A549 (cell line): ENCODE measurements around the gene CTBP1. TPM values are rescaled to one million over a fixed set of nuclear protein-coding genes. Genes with fewer than 3 reads are reported as not detected.

Experiments
- ATAC-seq, 2 experiments: fragments of 200-7000 bp in 1 of 2; fragments of >200 bp in 1 of 2; cut with Nextera tagmentation in 1 of 2; cut with Tn5 transposase in 1 of 2; 3 replicates each; pipeline versions ENCODE4 v1.8.0 to v1.9.1; 2018 to 2020; ENCODE audit warnings: mild to moderate bottlenecking in 1 of 2, moderate library complexity in 1 of 2
- CTCF ChIA-PET: fragments of 300-600 bp; sonication (Branson Sonifier 250); formaldehyde crosslinking; extraction: SDS; loops from one replicate; lab custom pipeline; 2021; ENCODE audit warnings: antibody characterized with exemption, inconsistent platforms; lab: Yijun Ruan, JAX
- POLR2A ChIA-PET: fragments of 350-600 bp; formaldehyde crosslinking; extraction: SDS; loops from one replicate; lab custom pipeline; 2021; ENCODE audit warnings: antibody characterized with exemption, inconsistent platforms; lab: Yijun Ruan, JAX
- DNase-seq, 2 experiments: peaks; one replicate each; pipeline versions ENCODE4 v3.0.0 to v3.0.0-alpha.2; 2011 to 2016; ENCODE audit warnings: low read depth in 1 of 2, low spot score in 1 of 2
- FAIRE-seq: peaks from 2 replicates; lab custom pipeline; 2011; peaks lifted over from hg19 to GRCh38; lab: Jason Lieb, UNC
- H3K27ac ChIP-seq, 2 experiments: fragments of >200 bp; sonication (Bioruptor Twin); formaldehyde crosslinking; 3 replicates each; pipeline ENCODE4 v1.5.1; 2016 to 2017
- H3K4me1 ChIP-seq: fragments of >200 bp; sonication (Bioruptor Twin); formaldehyde crosslinking; 3 replicates; pipeline ENCODE4 v1.6.1; 2016
- H3K4me2 ChIP-seq: fragments of >200 bp; sonication (Bioruptor Twin); formaldehyde crosslinking; 3 replicates; pipeline ENCODE4 v1.6.1; 2016
- H3K4me3 ChIP-seq: fragments of >200 bp; sonication (Bioruptor Twin); formaldehyde crosslinking; 3 replicates; pipeline ENCODE4 v1.5.1; 2016
- H3K9me3 ChIP-seq: fragments of >200 bp; sonication (Bioruptor Twin); formaldehyde crosslinking; 3 replicates; pipeline ENCODE4 v1.6.1; 2016
- BHLHE40 ChIP-seq: IDR thresholded peaks from 2 replicates; pipeline ENCODE4 v1.6.1; 2012; ENCODE audit warnings: low read depth, low read length, inconsistent platforms
- CBX2 ChIP-seq: fragments of 200-600 bp; sonication (generic); IDR thresholded peaks from 2 replicates; pipeline ENCODE4 v1.6.1; 2016; ENCODE audit warnings: low read depth, mild to moderate bottlenecking, borderline replicate concordance
- CBX8 ChIP-seq: fragments of 200-600 bp; sonication (generic); IDR thresholded peaks from 2 replicates; pipeline ENCODE4 v1.6.1; 2016
- CHD2 ChIP-seq: fragments of 150-350 bp; IDR thresholded peaks from 2 replicates; pipeline ENCODE4 v1.6.1; 2014; ENCODE audit warnings: low read length; ENCODE audit not compliant: partially characterized antibody
- EP300 ChIP-seq, 2 experiments: fragments of >200 bp; sonication (Bioruptor Twin); formaldehyde crosslinking; IDR thresholded peaks; 2 replicates in 1 of 2; 3 replicates in 1 of 2; pipeline ENCODE4 v1.6.1; 2016 to 2017
- FOSL2 ChIP-seq, 2 experiments: fragments of 450-650 bp in 1 of 2; fragments of >200 bp in 1 of 2; sonication (Bioruptor Twin) in 1 of 2; formaldehyde crosslinking; IDR thresholded peaks; 2 replicates each; pipeline versions ENCODE4 v1.5.0 to v1.6.1; 2016 to 2020; ENCODE audit warnings: mild to moderate bottlenecking in 1 of 2, moderate library complexity in 1 of 2
- FOXS1 ChIP-seq: fragments of 250-450 bp; sonication (Bioruptor Pico); IDR thresholded peaks from 2 replicates; pipeline ENCODE4 v1.5.0; 2020; ENCODE audit warnings: mild to moderate bottlenecking, moderate library complexity
- GATA3 ChIP-seq: IDR thresholded peaks from 2 replicates; pipeline ENCODE4 v1.6.1; 2012; ENCODE audit warnings: borderline replicate concordance
- HEYL ChIP-seq: fragments of 250-450 bp; sonication (Bioruptor Pico); IDR thresholded peaks from 2 replicates; pipeline ENCODE4 v1.8.0; 2021; ENCODE audit warnings: mild to moderate bottlenecking, moderate library complexity
- HOXB13 ChIP-seq: fragments of 250-450 bp; sonication (Bioruptor Pico); IDR thresholded peaks from 2 replicates; pipeline ENCODE4 v1.5.0; 2020; ENCODE audit warnings: low read depth, mild to moderate bottlenecking, moderate library complexity
- HOXB5 ChIP-seq: fragments of 250-450 bp; sonication (Bioruptor Pico); IDR thresholded peaks from 2 replicates; pipeline ENCODE4 v1.5.0; 2020; ENCODE audit warnings: mild to moderate bottlenecking, moderate library complexity
- KDM1A ChIP-seq: fragments of 200-600 bp; sonication (generic); IDR thresholded peaks from 2 replicates; pipeline ENCODE4 v1.6.1; 2016; ENCODE audit warnings: low read depth, mild to moderate bottlenecking
- KDM5A ChIP-seq: fragments of 200-600 bp; sonication (generic); IDR thresholded peaks from 2 replicates; pipeline ENCODE4 v1.6.1; 2016; ENCODE audit warnings: antibody characterized with exemption, mild to moderate bottlenecking
- MAFK ChIP-seq: fragments of 450-650 bp; IDR thresholded peaks from 2 replicates; pipeline ENCODE4 v1.6.1; 2014; ENCODE audit not compliant: partially characterized antibody
- NFE2L2 ChIP-seq: fragments of 150-350 bp; conservative IDR thresholded peaks from 2 replicates; pipeline ENCODE4 v1.6.1; 2014; ENCODE audit warnings: low read length
- NR3C1 ChIP-seq: fragments of >200 bp; sonication (Bioruptor Twin); formaldehyde crosslinking; IDR thresholded peaks from 3 replicates; pipeline ENCODE4 v1.6.1; 2017
- RCOR1 ChIP-seq: fragments of 150-350 bp; IDR thresholded peaks from 2 replicates; pipeline ENCODE4 v1.6.1; 2014; ENCODE audit warnings: antibody characterized with exemption, low read length, low read depth
- RFX5 ChIP-seq: fragments of 450-650 bp; IDR thresholded peaks from 2 replicates; pipeline ENCODE4 v1.7.1; 2014; ENCODE audit warnings: antibody characterized with exemption, mild to moderate bottlenecking, moderate library complexity
- SMC3 ChIP-seq: fragments of >200 bp; sonication (Bioruptor Twin); formaldehyde crosslinking; IDR thresholded peaks from 3 replicates; pipeline ENCODE4 v1.6.1; 2018; ENCODE audit warnings: inconsistent platforms
- SREBF2 ChIP-seq: fragments of 450-650 bp; IDR thresholded peaks from 2 replicates; pipeline ENCODE4 v1.6.1; 2014; ENCODE audit warnings: mild to moderate bottlenecking, moderate library complexity
- WGBS: methylation state at CpG from one replicate; pipeline ENCODE4 v1.1.6; 2017; ENCODE audit errors: missing lambda C conversion rate; 5-methylcytosine and 5-hydroxymethylcytosine counted together
- polyA plus RNA-seq, 4 experiments: library from polyadenylated mRNA; depleted of rRNA in 3 of 4; stranded (reverse); fragments of >200 nt; fragmentation: RNase III in 1 of 4; extraction: RNeasy Plus Mini Kit Qiagen cat#74134 plus additional on column Dnase treatment in 1 of 4; gene quantifications; 2 replicates in 3 of 4; 3 replicates in 1 of 4; pipeline ENCODE4 v1.2.3, GENCODE V29; 2011 to 2017
- TF ChIP-seq, protein P1 (sequence below): fragments of 150-350 bp; IDR thresholded peaks from 2 replicates; pipeline ENCODE4 v1.6.1; 2014; ENCODE audit warnings: low read depth, mild to moderate bottlenecking, low read length
- TF ChIP-seq, protein P2 (sequence below): fragments of >200 bp; sonication (Bioruptor Twin); formaldehyde crosslinking; IDR thresholded peaks from 2 replicates; pipeline ENCODE4 v1.6.1; 2016
- TF ChIP-seq, protein P3 (sequence below): fragments of 250-450 bp; sonication (Bioruptor Pico); IDR thresholded peaks from 2 replicates; pipeline ENCODE4 v1.5.0; 2020; ENCODE audit warnings: low read depth, mild to moderate bottlenecking, moderate library complexity
- TF ChIP-seq, protein P4 (sequence below): fragments of >200 bp; sonication (Bioruptor Twin); formaldehyde crosslinking; IDR thresholded peaks from 3 replicates; pipeline ENCODE4 v1.6.1; 2016
- TF ChIP-seq, protein P5 (sequence below): fragments of 200-600 bp; sonication (generic); IDR thresholded peaks from 2 replicates; pipeline ENCODE4 v1.6.1; 2016; ENCODE audit warnings: antibody characterized with exemption, mild to moderate bottlenecking, moderate library complexity
- TF ChIP-seq, protein P6 (sequence below): IDR thresholded peaks from 2 replicates; pipeline ENCODE4 v1.6.1; 2012

The CTBP1 gene
- polyA plus RNA-seq, 2 of the 4 experiments (the other 2 are of a cell fraction): 43.1 to 93.1 TPM

DNA sequence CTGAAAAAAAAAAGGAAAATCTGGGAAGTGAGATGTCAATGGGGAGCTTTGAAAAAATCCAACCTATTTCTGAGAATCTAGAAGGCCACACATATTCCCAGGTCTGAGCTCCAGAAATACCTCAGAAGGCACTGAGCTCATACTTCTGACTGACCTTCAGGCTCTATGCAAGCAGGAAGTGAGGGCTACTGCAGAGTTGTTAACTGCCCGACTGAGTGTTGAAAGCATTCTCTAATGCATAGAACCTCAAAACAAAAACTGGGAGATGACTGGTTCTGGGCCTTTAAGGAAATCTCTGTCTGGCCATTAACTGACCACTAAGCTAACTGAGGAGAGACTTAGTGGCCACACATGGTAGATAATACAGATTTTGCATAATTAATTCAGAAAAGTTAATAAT lies 69.0 kb downstream of the CTBP1 start:
- no peak for DNase-seq
- peaks cover 24% of the 10 kb centered on the region; the same call in 2 of the 3 replicates for H3K9me3 ChIP-seq
- ChIA-PET CTCF (interaction anchor here (1.9 to 3.9 kb wide), 2 partner anchors 11 to 12 kb away, joined by 5 to 15 read pairs; no protein-coding TSS in a partner anchor), POLR2A (no interaction called here)
- 82% methylated on average over 1 of the region's 1 CpG for WGBS
- TF ChIP-seq KDM5A (no peak), CBX2 (no peak), NR3C1 (no peak), GATA3 (no peak), KDM1A (no peak), HOXB5 (CRISPR knock-in tag) (no peak), EP300 (IDR thresholded peaks at IDR 0.05) (no peak), CBX8 (no peak), FOXS1 (CRISPR knock-in tag) (no peak), NFE2L2 (no peak), BHLHE40 (no peak), HOXB13 (no peak), MAFK (no peak), HEYL (CRISPR knock-in tag) (no peak), FOSL2 (IDR thresholded peaks at IDR 0.05) (no peak), FOSL2 (CRISPR knock-in tag; IDR thresholded peaks at IDR 0.05) (no peak)
- TF ChIP-seq, protein P1, sequence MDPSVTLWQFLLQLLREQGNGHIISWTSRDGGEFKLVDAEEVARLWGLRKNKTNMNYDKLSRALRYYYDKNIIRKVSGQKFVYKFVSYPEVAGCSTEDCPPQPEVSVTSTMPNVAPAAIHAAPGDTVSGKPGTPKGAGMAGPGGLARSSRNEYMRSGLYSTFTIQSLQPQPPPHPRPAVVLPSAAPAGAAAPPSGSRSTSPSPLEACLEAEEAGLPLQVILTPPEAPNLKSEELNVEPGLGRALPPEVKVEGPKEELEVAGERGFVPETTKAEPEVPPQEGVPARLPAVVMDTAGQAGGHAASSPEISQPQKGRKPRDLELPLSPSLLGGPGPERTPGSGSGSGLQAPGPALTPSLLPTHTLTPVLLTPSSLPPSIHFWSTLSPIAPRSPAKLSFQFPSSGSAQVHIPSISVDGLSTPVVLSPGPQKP: no peak
- TF ChIP-seq, protein P2, sequence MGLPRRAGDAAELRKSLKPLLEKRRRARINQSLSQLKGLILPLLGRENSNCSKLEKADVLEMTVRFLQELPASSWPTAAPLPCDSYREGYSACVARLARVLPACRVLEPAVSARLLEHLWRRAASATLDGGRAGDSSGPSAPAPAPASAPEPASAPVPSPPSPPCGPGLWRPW: no peak
- TF ChIP-seq, protein P3, sequence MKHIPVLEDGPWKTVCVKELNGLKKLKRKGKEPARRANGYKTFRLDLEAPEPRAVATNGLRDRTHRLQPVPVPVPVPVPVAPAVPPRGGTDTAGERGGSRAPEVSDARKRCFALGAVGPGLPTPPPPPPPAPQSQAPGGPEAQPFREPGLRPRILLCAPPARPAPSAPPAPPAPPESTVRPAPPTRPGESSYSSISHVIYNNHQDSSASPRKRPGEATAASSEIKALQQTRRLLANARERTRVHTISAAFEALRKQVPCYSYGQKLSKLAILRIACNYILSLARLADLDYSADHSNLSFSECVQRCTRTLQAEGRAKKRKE (CRISPR knock-in tag): no peak
- TF ChIP-seq, all 56 proteins: peak for 0
- FAIRE-seq (no peak), ATAC-seq (no peak)
- no peaks in the 10 kb centered on the region for H3K4me1 ChIP-seq
- H3K4me3 ChIP-seq: no peak overlapping the region
- H3K4me2 ChIP-seq: no peak overlapping the region
- H3K27ac ChIP-seq: no peak overlapping the region

DNA sequence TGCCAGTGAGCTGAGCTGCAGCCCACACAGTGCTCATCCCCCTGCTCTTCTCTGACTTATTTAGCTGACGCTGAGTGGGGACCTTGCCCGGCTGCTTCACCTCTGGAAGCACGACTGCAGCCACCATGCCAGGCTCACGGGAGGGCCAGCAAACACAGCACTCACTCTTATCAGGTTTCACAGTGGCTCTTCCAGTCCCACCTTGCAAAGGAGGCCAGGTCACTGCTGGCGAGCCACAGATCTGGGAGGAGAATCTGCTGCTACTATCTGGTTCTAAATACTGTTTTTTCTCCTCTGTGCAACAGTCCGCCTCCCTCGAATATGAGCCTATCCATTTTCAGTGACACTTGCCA lies 69.9 kb downstream of the CTBP1 start:
- peaks cover 24% of the 10 kb centered on the region; the same call in 2 of the 3 replicates for H3K9me3 ChIP-seq
- TF ChIP-seq KDM1A: no peak
- no peak for TF ChIP-seq CHD2
- TF ChIP-seq SMC3: no peak
- TF ChIP-seq NFE2L2: no peak
- TF ChIP-seq, protein P1: no peak
- TF ChIP-seq CBX8: no peak
- TF ChIP-seq MAFK: no peak
- TF ChIP-seq RFX5: no peak
- TF ChIP-seq, protein P2: no peak
- TF ChIP-seq, protein P4, sequence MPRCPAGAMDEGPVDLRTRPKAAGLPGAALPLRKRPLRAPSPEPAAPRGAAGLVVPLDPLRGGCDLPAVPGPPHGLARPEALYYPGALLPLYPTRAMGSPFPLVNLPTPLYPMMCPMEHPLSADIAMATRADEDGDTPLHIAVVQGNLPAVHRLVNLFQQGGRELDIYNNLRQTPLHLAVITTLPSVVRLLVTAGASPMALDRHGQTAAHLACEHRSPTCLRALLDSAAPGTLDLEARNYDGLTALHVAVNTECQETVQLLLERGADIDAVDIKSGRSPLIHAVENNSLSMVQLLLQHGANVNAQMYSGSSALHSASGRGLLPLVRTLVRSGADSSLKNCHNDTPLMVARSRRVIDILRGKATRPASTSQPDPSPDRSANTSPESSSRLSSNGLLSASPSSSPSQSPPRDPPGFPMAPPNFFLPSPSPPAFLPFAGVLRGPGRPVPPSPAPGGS: no peak
- TF ChIP-seq BHLHE40: no peak
- TF ChIP-seq, protein P5, sequence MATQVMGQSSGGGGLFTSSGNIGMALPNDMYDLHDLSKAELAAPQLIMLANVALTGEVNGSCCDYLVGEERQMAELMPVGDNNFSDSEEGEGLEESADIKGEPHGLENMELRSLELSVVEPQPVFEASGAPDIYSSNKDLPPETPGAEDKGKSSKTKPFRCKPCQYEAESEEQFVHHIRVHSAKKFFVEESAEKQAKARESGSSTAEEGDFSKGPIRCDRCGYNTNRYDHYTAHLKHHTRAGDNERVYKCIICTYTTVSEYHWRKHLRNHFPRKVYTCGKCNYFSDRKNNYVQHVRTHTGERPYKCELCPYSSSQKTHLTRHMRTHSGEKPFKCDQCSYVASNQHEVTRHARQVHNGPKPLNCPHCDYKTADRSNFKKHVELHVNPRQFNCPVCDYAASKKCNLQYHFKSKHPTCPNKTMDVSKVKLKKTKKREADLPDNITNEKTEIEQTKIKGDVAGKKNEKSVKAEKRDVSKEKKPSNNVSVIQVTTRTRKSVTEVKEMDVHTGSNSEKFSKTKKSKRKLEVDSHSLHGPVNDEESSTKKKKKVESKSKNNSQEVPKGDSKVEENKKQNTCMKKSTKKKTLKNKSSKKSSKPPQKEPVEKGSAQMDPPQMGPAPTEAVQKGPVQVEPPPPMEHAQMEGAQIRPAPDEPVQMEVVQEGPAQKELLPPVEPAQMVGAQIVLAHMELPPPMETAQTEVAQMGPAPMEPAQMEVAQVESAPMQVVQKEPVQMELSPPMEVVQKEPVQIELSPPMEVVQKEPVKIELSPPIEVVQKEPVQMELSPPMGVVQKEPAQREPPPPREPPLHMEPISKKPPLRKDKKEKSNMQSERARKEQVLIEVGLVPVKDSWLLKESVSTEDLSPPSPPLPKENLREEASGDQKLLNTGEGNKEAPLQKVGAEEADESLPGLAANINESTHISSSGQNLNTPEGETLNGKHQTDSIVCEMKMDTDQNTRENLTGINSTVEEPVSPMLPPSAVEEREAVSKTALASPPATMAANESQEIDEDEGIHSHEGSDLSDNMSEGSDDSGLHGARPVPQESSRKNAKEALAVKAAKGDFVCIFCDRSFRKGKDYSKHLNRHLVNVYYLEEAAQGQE: no peak
- TF ChIP-seq HOXB13: no peak
- TF ChIP-seq SREBF2: no peak
- TF ChIP-seq, protein P6, sequence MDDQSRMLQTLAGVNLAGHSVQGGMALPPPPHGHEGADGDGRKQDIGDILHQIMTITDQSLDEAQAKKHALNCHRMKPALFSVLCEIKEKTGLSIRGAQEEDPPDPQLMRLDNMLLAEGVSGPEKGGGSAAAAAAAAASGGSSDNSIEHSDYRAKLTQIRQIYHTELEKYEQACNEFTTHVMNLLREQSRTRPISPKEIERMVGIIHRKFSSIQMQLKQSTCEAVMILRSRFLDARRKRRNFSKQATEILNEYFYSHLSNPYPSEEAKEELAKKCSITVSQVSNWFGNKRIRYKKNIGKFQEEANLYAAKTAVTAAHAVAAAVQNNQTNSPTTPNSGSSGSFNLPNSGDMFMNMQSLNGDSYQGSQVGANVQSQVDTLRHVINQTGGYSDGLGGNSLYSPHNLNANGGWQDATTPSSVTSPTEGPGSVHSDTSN: no peak
- no peak for TF ChIP-seq RCOR1
- TF ChIP-seq EP300 (IDR thresholded peaks at IDR 0.05): no peak

More for the DNA sequence above, 69.9 kb downstream of the CTBP1 start:
- no peak overlapping the region for H3K27ac ChIP-seq
- DNase-seq: no peak
- no peak overlapping the region for H3K4me3 ChIP-seq
- ATAC-seq: no peak
- no peak overlapping the region for H3K4me2 ChIP-seq
- ChIA-PET POLR2A (no interaction called here), CTCF (interaction anchor here (1.9 to 3.9 kb wide), 2 partner anchors 11 to 12 kb away, joined by 5 to 15 read pairs; no protein-coding TSS in a partner anchor)
- peaks cover 4% of the 10 kb centered on the region for H3K4me1 ChIP-seq
- WGBS: 71% methylated on average over 7 of the region's 7 CpGs
- no peak for FAIRE-seq
